ENCODE data around the gene CNOT6.

CNOT6 gene

GRCh38 chr5:180591311-180591887 is 97.2 kb downstream of the CNOT6 start, which contains the start of gene SCGB3A1:
Gene SCGB3A1 (minus strand): TSS chr5:180591499. CDS start chr5:180591462, 37 bp downstream.
- no peak for TF ChIP-seq CTCF (tag by site-specific recombination; IDR thresholded peaks at IDR 0.05)
- no peak for TF ChIP-seq ZNF747 (tag by site-specific recombination; IDR thresholded peaks at IDR 0.05)
- TF ChIP-seq ZNF311 (tag by site-specific recombination; IDR thresholded peaks at IDR 0.05; ENCODE audit: borderline replicate concordance), result no peak
- TF ChIP-seq YY2 (tag by site-specific recombination; IDR thresholded peaks at IDR 0.05), result no peak
- no peak for TF ChIP-seq OSR2 (tag by site-specific recombination; IDR thresholded peaks at IDR 0.05)
- TF ChIP-seq ZXDB (tag by site-specific recombination; IDR thresholded peaks at IDR 0.05), result no peak
- TF ChIP-seq ZNF280D (tag by site-specific recombination; IDR thresholded peaks at IDR 0.05), result no peak
- TF ChIP-seq, protein P1, sequence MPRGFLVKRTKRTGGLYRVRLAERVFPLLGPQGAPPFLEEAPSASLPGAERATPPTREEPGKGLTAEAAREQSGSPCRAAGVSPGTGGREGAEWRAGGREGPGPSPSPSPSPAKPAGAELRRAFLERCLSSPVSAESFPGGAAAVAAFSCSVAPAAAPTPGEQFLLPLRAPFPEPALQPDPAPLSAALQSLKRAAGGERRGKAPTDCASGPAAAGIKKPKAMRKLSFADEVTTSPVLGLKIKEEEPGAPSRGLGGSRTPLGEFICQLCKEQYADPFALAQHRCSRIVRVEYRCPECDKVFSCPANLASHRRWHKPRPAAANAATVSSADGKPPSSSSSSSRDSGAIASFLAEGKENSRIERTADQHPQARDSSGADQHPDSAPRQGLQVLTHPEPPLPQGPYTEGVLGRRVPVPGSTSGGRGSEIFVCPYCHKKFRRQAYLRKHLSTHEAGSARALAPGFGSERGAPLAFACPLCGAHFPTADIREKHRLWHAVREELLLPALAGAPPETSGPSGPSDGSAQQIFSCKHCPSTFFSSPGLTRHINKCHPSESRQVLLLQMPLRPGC (tag by site-specific recombination; IDR thresholded peaks at IDR 0.05), result no peak
- no peak for TF ChIP-seq ZFP37 (tag by site-specific recombination; IDR thresholded peaks at IDR 0.05)
- TF ChIP-seq PATZ1 (tag by site-specific recombination; IDR thresholded peaks at IDR 0.05), result no peak
- TF ChIP-seq, protein P2, sequence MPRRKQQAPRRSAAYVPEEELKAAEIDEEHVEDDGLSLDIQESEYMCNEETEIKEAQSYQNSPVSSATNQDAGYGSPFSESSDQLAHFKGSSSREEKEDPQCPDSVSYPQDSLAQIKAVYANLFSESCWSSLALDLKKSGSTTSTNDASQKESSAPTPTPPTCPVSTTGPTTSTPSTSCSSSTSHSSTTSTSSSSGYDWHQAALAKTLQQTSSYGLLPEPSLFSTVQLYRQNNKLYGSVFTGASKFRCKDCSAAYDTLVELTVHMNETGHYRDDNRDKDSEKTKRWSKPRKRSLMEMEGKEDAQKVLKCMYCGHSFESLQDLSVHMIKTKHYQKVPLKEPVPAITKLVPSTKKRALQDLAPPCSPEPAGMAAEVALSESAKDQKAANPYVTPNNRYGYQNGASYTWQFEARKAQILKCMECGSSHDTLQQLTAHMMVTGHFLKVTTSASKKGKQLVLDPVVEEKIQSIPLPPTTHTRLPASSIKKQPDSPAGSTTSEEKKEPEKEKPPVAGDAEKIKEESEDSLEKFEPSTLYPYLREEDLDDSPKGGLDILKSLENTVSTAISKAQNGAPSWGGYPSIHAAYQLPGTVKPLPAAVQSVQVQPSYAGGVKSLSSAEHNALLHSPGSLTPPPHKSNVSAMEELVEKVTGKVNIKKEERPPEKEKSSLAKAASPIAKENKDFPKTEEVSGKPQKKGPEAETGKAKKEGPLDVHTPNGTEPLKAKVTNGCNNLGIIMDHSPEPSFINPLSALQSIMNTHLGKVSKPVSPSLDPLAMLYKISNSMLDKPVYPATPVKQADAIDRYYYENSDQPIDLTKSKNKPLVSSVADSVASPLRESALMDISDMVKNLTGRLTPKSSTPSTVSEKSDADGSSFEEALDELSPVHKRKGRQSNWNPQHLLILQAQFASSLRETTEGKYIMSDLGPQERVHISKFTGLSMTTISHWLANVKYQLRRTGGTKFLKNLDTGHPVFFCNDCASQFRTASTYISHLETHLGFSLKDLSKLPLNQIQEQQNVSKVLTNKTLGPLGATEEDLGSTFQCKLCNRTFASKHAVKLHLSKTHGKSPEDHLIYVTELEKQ (tag by site-specific recombination; IDR thresholded peaks at IDR 0.05; ENCODE audit: borderline replicate concordance), result no peak
- no peak for TF ChIP-seq ZNF623 (tag by site-specific recombination; IDR thresholded peaks at IDR 0.05)
- TF ChIP-seq, protein P3, sequence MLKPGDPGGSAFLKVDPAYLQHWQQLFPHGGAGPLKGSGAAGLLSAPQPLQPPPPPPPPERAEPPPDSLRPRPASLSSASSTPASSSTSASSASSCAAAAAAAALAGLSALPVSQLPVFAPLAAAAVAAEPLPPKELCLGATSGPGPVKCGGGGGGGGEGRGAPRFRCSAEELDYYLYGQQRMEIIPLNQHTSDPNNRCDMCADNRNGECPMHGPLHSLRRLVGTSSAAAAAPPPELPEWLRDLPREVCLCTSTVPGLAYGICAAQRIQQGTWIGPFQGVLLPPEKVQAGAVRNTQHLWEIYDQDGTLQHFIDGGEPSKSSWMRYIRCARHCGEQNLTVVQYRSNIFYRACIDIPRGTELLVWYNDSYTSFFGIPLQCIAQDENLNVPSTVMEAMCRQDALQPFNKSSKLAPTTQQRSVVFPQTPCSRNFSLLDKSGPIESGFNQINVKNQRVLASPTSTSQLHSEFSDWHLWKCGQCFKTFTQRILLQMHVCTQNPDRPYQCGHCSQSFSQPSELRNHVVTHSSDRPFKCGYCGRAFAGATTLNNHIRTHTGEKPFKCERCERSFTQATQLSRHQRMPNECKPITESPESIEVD (tag by site-specific recombination; IDR thresholded peaks at IDR 0.05), result no peak
- no peak for TF ChIP-seq ZNF777 (tag by site-specific recombination; IDR thresholded peaks at IDR 0.05; ENCODE audit: borderline replicate concordance)
- TF ChIP-seq, protein P4, sequence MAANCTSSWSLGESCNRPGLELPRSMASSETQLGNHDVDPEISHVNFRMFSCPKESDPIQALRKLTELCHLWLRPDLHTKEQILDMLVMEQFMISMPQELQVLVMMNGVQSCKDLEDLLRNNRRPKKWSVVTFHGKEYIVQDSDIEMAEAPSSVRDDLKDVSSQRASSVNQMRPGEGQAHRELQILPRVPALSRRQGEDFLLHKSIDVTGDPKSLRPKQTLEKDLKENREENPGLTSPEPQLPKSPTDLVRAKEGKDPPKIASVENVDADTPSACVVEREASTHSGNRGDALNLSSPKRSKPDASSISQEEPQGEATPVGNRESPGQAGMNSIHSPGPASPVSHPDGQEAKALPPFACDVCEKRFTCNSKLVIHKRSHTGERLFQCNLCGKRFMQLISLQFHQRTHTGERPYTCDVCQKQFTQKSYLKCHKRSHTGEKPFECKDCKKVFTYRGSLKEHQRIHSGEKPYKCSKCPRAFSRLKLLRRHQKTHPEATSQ (tag by site-specific recombination; IDR thresholded peaks at IDR 0.05), result no peak
- no peak for TF ChIP-seq HOXC10 (CRISPR knock-in tag; IDR thresholded peaks at IDR 0.05)
- TF ChIP-seq ZNF350 (tag by site-specific recombination; IDR thresholded peaks at IDR 0.05), result no peak
- TF ChIP-seq BCL11B (tag by site-specific recombination; IDR thresholded peaks at IDR 0.05; ENCODE audit: low read depth), result no peak
- Histone ChIP-seq H3K4me3 (ENCODE audit: low read depth, low read length) (no peak within 1 kb of the TSS), H3K9me3 (ENCODE audit: control insufficient read depth, insufficient read depth, low read depth, low read length) (no peaks in the 10 kb centered on the region), H3K27ac (ENCODE audit: extremely low read depth, low read depth, low read length) (no peak within 1 kb of the TSS), H3K36me3 (ENCODE audit: control insufficient read depth in 2 of 2, insufficient read depth in 1 of 2, low read length in 2 of 2) (no peaks in the 10 kb centered on the region), H3K4me1 (ENCODE audit: control insufficient read depth, insufficient read depth, low read length) (no peaks in the 10 kb centered on the region)
- CTCF ChIA-PET, result no interaction called here
- POLR2A ChIA-PET, result no interaction called here
